Measurements from ENCODE around the gene NGB.

NGB gene

DNA sequence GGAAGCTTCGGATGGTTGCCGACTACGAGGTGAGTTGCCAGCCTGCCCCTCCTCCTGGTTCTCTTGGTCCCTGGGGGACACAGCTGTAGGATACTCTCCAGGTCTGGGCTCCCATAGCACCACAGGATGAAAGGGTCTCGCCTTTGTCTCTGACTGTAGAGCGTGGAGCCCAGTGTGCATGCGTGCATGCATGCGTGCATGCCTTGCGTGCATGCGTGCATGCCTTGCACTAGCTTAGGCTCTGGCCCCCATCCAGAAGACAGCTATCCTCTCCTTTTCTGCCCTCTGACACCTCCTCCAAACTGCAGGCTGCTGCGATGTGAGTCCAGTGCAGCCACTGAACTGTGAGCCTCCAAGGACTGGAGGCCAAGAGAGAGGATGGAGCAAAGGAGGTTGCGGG is 19.1 kb downstream of the NGB start:
- DNase-seq (ENCODE audit: low read depth) = no peak
- TF ChIP-seq, protein P1, sequence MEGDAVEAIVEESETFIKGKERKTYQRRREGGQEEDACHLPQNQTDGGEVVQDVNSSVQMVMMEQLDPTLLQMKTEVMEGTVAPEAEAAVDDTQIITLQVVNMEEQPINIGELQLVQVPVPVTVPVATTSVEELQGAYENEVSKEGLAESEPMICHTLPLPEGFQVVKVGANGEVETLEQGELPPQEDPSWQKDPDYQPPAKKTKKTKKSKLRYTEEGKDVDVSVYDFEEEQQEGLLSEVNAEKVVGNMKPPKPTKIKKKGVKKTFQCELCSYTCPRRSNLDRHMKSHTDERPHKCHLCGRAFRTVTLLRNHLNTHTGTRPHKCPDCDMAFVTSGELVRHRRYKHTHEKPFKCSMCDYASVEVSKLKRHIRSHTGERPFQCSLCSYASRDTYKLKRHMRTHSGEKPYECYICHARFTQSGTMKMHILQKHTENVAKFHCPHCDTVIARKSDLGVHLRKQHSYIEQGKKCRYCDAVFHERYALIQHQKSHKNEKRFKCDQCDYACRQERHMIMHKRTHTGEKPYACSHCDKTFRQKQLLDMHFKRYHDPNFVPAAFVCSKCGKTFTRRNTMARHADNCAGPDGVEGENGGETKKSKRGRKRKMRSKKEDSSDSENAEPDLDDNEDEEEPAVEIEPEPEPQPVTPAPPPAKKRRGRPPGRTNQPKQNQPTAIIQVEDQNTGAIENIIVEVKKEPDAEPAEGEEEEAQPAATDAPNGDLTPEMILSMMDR (IDR thresholded peaks at IDR 0.05; ENCODE audit: control insufficient read depth, insufficient read depth, low read depth, low read length, missing control alignments) = no peak
- no peak overlapping the region for H3K4me3 ChIP-seq (ENCODE audit: control insufficient read depth, low read depth, low read length)

DNA sequence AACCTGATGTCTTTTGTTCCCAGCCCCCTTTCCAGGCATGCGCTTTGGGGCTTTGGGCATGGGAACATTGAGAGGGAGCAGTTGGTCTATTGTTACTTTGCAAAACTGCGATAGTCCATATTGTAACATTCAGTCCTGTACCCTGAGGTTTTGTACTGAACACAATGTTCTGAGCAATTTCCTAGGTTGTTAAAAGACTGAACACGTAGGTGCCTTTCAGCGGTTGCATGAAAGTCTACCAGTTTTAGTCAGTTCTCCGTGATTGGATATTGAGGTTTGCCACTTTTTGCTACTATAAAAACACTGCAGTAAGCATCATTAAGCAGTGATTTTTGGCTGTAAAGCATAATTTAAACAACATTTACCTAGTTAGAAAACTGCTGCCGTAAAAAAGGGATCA is 20.1 kb downstream of the NGB start:
- TF ChIP-seq, protein P1 (IDR thresholded peaks at IDR 0.05; ENCODE audit: control insufficient read depth, insufficient read depth, low read depth, low read length, missing control alignments) = no peak
- DNase-seq (ENCODE audit: low read depth) = no peak
- no peak overlapping the region for H3K4me3 ChIP-seq (ENCODE audit: control insufficient read depth, low read depth, low read length)

DNA sequence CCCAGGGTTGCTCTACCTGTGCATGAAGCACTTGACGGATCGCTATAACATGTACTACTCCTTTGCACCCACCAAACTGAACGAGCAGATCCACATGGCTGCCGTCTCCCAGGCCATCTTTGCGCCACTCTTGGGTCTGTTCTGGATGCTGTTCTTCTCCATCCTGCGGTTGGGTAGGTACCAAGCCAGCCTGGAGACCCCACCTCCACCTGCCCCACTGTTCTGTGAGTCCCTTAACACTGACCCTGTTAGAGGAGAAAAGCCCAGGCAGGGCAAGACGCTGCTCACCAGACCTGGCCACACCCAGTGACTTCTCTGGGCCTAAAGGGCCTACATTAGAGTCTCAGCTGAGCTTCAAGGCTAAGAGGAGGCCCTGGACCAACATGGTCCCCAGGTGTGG is 21.7 kb downstream of the NGB start:
- no peak for DNase-seq (ENCODE audit: low read depth)
- TF ChIP-seq, protein P1 (IDR thresholded peaks at IDR 0.05; ENCODE audit: control insufficient read depth, insufficient read depth, low read depth, low read length, missing control alignments) = no peak

DNA sequence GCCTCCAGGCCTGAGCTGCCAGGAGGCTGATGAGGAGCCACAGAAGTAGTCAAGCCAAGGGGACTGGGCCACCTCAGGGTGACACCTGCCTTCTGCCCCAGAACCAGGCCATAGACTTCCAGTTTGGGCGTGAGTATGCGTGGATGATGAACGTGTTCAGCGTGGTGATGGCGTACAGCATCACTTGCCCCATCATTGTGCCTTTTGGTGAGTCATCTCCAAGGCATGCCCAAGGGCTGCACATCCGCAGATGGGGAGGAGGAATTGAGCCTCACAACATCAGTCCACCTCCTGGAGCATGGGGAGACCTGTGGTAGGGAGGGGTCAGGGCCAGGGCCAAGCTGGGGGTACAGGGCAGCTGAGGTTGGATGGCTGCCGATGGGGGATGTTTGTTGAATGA is 22.3 kb downstream of the NGB start:
- TF ChIP-seq, protein P1 (IDR thresholded peaks at IDR 0.05; ENCODE audit: control insufficient read depth, insufficient read depth, low read depth, low read length, missing control alignments) = no peak
- H3K4me3 ChIP-seq (ENCODE audit: control insufficient read depth, low read depth, low read length) = no peak overlapping the region
- no peak for DNase-seq (ENCODE audit: low read depth)

More for the DNA sequence above, 21.7 kb downstream of the NGB start:
- no peak overlapping the region for H3K4me3 ChIP-seq (ENCODE audit: control insufficient read depth, low read depth, low read length)

DNA sequence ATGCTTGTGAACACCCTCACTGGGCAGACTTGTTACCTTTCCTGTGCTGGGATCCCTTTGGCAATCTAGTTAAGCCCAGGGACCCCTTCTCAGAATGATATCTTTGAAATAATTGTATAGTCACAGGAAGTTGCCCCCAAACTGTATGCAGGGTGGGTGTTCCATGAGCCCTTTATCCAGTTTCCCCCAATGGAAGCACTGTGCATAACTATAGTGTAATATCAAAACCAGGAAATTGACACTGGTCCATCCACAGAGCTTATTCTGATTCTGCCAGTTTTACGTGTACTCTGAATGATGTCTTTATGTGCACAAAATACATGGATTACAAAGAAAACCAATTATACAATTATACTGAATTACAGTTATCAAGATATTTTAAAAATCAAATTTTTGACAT is 24.2 kb downstream of the NGB start:
- no peak overlapping the region for H3K4me3 ChIP-seq (ENCODE audit: control insufficient read depth, low read depth, low read length)
- DNase-seq (ENCODE audit: low read depth) = no peak
- TF ChIP-seq, protein P1 (IDR thresholded peaks at IDR 0.05; ENCODE audit: control insufficient read depth, insufficient read depth, low read depth, low read length, missing control alignments) = no peak

DNA sequence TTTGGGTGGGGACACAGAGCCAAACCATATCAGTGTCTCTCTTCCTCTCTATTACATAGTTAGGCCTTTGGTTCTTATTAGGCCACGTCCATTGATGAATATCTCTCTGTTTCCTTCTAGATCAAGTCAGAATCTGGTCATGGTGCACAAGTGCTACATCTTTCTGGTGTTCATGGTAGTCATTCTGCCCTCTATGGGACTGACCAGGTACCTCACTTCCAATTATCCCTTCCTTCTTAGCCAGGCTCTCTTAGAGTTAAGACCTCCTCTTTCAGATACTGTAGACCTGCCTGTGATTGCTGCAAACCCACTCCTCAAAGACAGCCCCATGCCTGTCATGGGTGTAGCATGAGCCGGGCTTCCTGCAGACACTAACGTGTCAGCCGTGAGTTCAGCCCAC is 25.2 kb downstream of the NGB start:
- H3K4me3 ChIP-seq (ENCODE audit: control insufficient read depth, low read depth, low read length) = no peak overlapping the region
- TF ChIP-seq, protein P1 (IDR thresholded peaks at IDR 0.05; ENCODE audit: control insufficient read depth, insufficient read depth, low read depth, low read length, missing control alignments) = no peak
- DNase-seq (ENCODE audit: low read depth) = no peak

DNA sequence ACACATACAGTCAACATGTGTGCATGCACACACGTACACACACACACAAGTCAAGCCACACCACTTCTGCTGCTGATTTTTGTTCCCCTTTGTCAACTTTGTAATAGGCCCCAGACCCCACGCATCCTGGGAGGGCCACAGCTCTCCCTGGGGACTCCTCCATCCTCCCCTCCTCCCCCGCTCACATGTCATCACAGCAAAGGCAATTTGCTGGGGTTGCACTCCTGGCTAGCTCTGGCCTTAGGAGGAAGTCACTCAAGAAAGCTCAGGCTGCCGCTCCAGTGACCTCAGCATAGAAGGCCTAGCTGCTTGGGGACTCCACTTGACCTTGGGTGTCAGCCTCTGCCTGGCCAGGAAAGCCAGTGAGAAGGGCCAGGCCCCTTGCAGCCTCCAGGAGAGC is 27.2 kb downstream of the NGB start:
- DNase-seq (ENCODE audit: low read depth) = no peak
- no peak overlapping the region for H3K4me3 ChIP-seq (ENCODE audit: control insufficient read depth, low read depth, low read length)
- TF ChIP-seq, protein P1 (IDR thresholded peaks at IDR 0.05; ENCODE audit: control insufficient read depth, insufficient read depth, low read depth, low read length, missing control alignments) = no peak

Data from AG09309 (cell line).